Osteoblast (primary cell): Measurements from ENCODE around the gene KLHL7. TPM values are rescaled to one million over a fixed set of nuclear protein-coding genes. Genes with fewer than 3 reads are reported as not detected.
A peak's percentile ranks its signal among the peaks of the same experiment; 100 is the strongest.

ENCODE experiments used
- DNase-seq: peaks from one replicate; pipeline ENCODE4 v3.0.0; 2011; ENCODE audit warnings: low spot score, mixed read lengths; ENCODE audit not compliant: insufficient read length; ENCODE audit errors: missing footprints
- H2AFZ ChIP-seq: 2 replicates; pipeline ENCODE4 v1.6.0; 2011; ENCODE audit warnings: mild to moderate bottlenecking, low read length
- H3K27ac ChIP-seq: 2 replicates; pipeline ENCODE4 v1.5.1; 2011; ENCODE audit warnings: mild to moderate bottlenecking, low read depth, low read length, moderate library complexity
- H3K27me3 ChIP-seq: 2 replicates; pipeline ENCODE4 v1.6.0; 2012; ENCODE audit warnings: mild to moderate bottlenecking, control low read depth, inconsistent platforms, low read length, moderate library complexity; ENCODE audit not compliant: insufficient read depth
- H3K36me3 ChIP-seq: 2 replicates; pipeline ENCODE4 v1.5.1; 2011; ENCODE audit warnings: mild to moderate bottlenecking, low read length, control low read depth, moderate library complexity; ENCODE audit not compliant: insufficient read depth
- H3K4me1 ChIP-seq: 2 replicates; pipeline ENCODE4 v1.5.1; 2011; ENCODE audit warnings: mild to moderate bottlenecking, low read length, control low read depth, moderate library complexity; ENCODE audit not compliant: insufficient read depth
- H3K4me2 ChIP-seq: 2 replicates; pipeline ENCODE4 v1.6.0; 2011; ENCODE audit warnings: mild to moderate bottlenecking, low read length; ENCODE audit not compliant: insufficient read depth
- H3K4me3 ChIP-seq: fragments of 200-600 bp; sonication (generic); 3 replicates; pipeline ENCODE4 v1.5.1; 2012; ENCODE audit warnings: mild to moderate bottlenecking, low read length, inconsistent platforms; ENCODE audit not compliant: insufficient read depth
- H3K79me2 ChIP-seq: 2 replicates; pipeline ENCODE4 v1.6.0; 2012; ENCODE audit warnings: mild to moderate bottlenecking, low read length, control low read depth, inconsistent platforms; ENCODE audit not compliant: insufficient read depth
- H3K9me3 ChIP-seq: 2 replicates; pipeline ENCODE4 v1.5.1; 2011; ENCODE audit warnings: low read depth, low read length, control low read depth
- H4K20me1 ChIP-seq: 2 replicates; pipeline ENCODE4 v1.6.0; 2012; ENCODE audit warnings: mild to moderate bottlenecking, low read length, control low read depth; ENCODE audit not compliant: insufficient read depth
- CTCF ChIP-seq: IDR thresholded peaks from 2 replicates; pipeline ENCODE4 v1.5.1; 2011; ENCODE audit warnings: mild to moderate bottlenecking, low read depth, low read length, moderate library complexity; ENCODE audit errors: extremely low read depth
- total RNA-seq: library from RNA; depleted of rRNA; stranded (reverse); fragments of >200 nt; gene quantifications from 2 replicates; pipeline ENCODE4 v1.2.3, GENCODE V29; 2012

The KLHL7 gene
- total RNA-seq, 1 donor: 44.2 TPM

GRCh38 chr7:23214938-23215337 is 109.4 kb downstream of the KLHL7 start:
- no peak overlapping the region for H3K4me3 ChIP-seq
- no peak for DNase-seq
- H3K36me3 ChIP-seq: no peaks in the 10 kb centered on the region
- no peak overlapping the region for H3K4me2 ChIP-seq
- no peak overlapping the region for H3K27ac ChIP-seq
- no peaks in the 10 kb centered on the region for H4K20me1 ChIP-seq
- no peak overlapping the region for H2AFZ ChIP-seq
- no peaks in the 10 kb centered on the region for H3K9me3 ChIP-seq
- no peaks in the 10 kb centered on the region for H3K79me2 ChIP-seq
- no peak for TF ChIP-seq CTCF
- H3K27me3 ChIP-seq: peaks cover 3% of the 10 kb centered on the region
- H3K4me1 ChIP-seq: no peaks in the 10 kb centered on the region

GRCh38 chr7:23216021-23216420 is 110.4 kb downstream of the KLHL7 start:
- no peaks in the 10 kb centered on the region for H4K20me1 ChIP-seq
- H3K27ac ChIP-seq: no peak overlapping the region
- peaks cover 3% of the 10 kb centered on the region for H3K27me3 ChIP-seq
- H2AFZ ChIP-seq: no peak overlapping the region
- no peak overlapping the region for H3K4me2 ChIP-seq
- no peaks in the 10 kb centered on the region for H3K36me3 ChIP-seq
- no peaks in the 10 kb centered on the region for H3K4me1 ChIP-seq
- no peak for TF ChIP-seq CTCF
- no peaks in the 10 kb centered on the region for H3K9me3 ChIP-seq
- H3K79me2 ChIP-seq: no peaks in the 10 kb centered on the region
- DNase-seq: no peak
- H3K4me3 ChIP-seq: no peak overlapping the region

- Histone ChIP-seq H3K4me2 (no peak overlapping the region), H3K27ac (no peak overlapping the region), H2AFZ (peak overlapping the region; percentile 35), H3K9me3 (no peaks in the 10 kb centered on the region), H3K27me3 (peaks cover 11% of the 10 kb centered on the region), H3K36me3 (no peaks in the 10 kb centered on the region), H3K4me1 (no peaks in the 10 kb centered on the region), H4K20me1 (no peaks in the 10 kb centered on the region), H3K79me2 (no peaks in the 10 kb centered on the region), H3K4me3 (no peak overlapping the region)
- no peak for TF ChIP-seq CTCF
- no peak for DNase-seq
Measured at GRCh38 chr7:23218196-23218595, 112.6 kb downstream of the KLHL7 start.

GRCh38 chr7:23220690-23221305 is 115.2 kb downstream of the KLHL7 start:
- H4K20me1 ChIP-seq: no peaks in the 10 kb centered on the region

More at GRCh38 chr7:23220690-23221305, 115.2 kb downstream of the KLHL7 start:
- no peak overlapping the region for H3K4me3 ChIP-seq
- no peaks in the 10 kb centered on the region for H3K36me3 ChIP-seq
- TF ChIP-seq CTCF: no peak
- H3K4me2 ChIP-seq: no peak overlapping the region
- DNase-seq: no peak
- H2AFZ ChIP-seq: peak overlapping the region; percentile 38
- no peaks in the 10 kb centered on the region for H3K79me2 ChIP-seq
- no peaks in the 10 kb centered on the region for H3K9me3 ChIP-seq
- H3K27me3 ChIP-seq: peaks cover 11% of the 10 kb centered on the region
- H3K4me1 ChIP-seq: no peaks in the 10 kb centered on the region
- no peak overlapping the region for H3K27ac ChIP-seq
